HEK293 (cell line): ENCODE results near the gene HOXB1.

Experiments used
- CTCF ChIP-seq: fragments of 450-650 bp; formaldehyde crosslinking; IDR thresholded peaks from 2 replicates; pipeline ENCODE4 v1.5.1; 2016; ENCODE audit warnings: missing biosample characterization, missing genetic modification characterization
- ZNF239 ChIP-seq: fragments of 450-650 bp; formaldehyde crosslinking; IDR thresholded peaks from 2 replicates; pipeline ENCODE4 v1.5.1; 2016; ENCODE audit warnings: missing biosample characterization, missing genetic modification characterization
- ZNF362 ChIP-seq: fragments of 450-650 bp; formaldehyde crosslinking; IDR thresholded peaks from 2 replicates; pipeline ENCODE4 v1.5.1; 2016; ENCODE audit warnings: missing biosample characterization, missing genetic modification characterization
- ZNF785 ChIP-seq: fragments of 450-650 bp; formaldehyde crosslinking; IDR thresholded peaks from 2 replicates; pipeline ENCODE4 v1.5.1; 2016; ENCODE audit warnings: missing biosample characterization, missing genetic modification characterization

GRCh38 chr17:48577946-48578615 lies 47.3 kb upstream of the HOXB1 start, which contains the start of gene HOXB4:
- TF ChIP-seq CTCF (tag by site-specific recombination) = no peak
- TF ChIP-seq ZNF785 (tag by site-specific recombination) = no peak
- TF ChIP-seq ZNF362 (tag by site-specific recombination) = no peak
- TF ChIP-seq ZNF239 (tag by site-specific recombination) = no peak
